DMS79 (cell line): Measurements from ENCODE around the gene FASTKD2.
"Not testable (repeated sequence)": the region's sequence is repeated elsewhere in the genome, so short reads cannot be mapped to it uniquely, and the experiment has no call there.

ENCODE experiments used
- DNase-seq: peaks from one replicate; lab custom pipeline; 2025; lab: John Stamatoyannopoulos, UW

The FASTKD2 gene

GRCh38 chr2:206790311-206790935 is 25.0 kb downstream of the FASTKD2 start:
- DNase-seq, result no peak

GRCh38 chr2:206792645-206793044 is 27.2 kb downstream of the FASTKD2 start:
- DNase-seq, result no peak

- DNase-seq, result no peak
Measured at GRCh38 chr2:206797376-206797775, 32.0 kb downstream of the FASTKD2 start.

- DNase-seq, result no peak
Measured at GRCh38 chr2:206798000-206798399, 32.6 kb downstream of the FASTKD2 start.

- no peak for DNase-seq
Measured at GRCh38 chr2:206799083-206799482, 33.7 kb downstream of the FASTKD2 start.

- DNase-seq, result peak; percentile 68
Measured at GRCh38 chr2:206800506-206801417, 35.4 kb downstream of the FASTKD2 start.

- DNase-seq, result no peak
Measured at GRCh38 chr2:206801418-206802189, 36.2 kb downstream of the FASTKD2 start.

GRCh38 chr2:206802654-206803514 is 37.5 kb downstream of the FASTKD2 start:
- no peak for DNase-seq

GRCh38 chr2:206804326-206804725 is 38.9 kb downstream of the FASTKD2 start:
- DNase-seq, result no peak

GRCh38 chr2:206805887-206806607 is 40.6 kb downstream of the FASTKD2 start:
- DNase-seq, result no peak

GRCh38 chr2:206807624-206808023 is 42.2 kb downstream of the FASTKD2 start:
- DNase-seq, result not testable (repeated sequence)

- DNase-seq, result not testable (repeated sequence)
Measured at GRCh38 chr2:206812471-206812870, 47.1 kb downstream of the FASTKD2 start.

GRCh38 chr2:206814498-206814897 is 49.1 kb downstream of the FASTKD2 start:
- DNase-seq, result no peak

- DNase-seq, result no peak
Measured at GRCh38 chr2:206820807-206821206, 55.4 kb downstream of the FASTKD2 start.

GRCh38 chr2:206823178-206823577 is 57.8 kb downstream of the FASTKD2 start:
- no peak for DNase-seq

- no peak for DNase-seq
Measured at GRCh38 chr2:206824087-206824618, 58.7 kb downstream of the FASTKD2 start.

- no peak for DNase-seq
Measured at GRCh38 chr2:206824993-206825392, 59.6 kb downstream of the FASTKD2 start.

- DNase-seq, result peak; percentile 73
Measured at GRCh38 chr2:206831442-206831995, 66.1 kb downstream of the FASTKD2 start.

- DNase-seq, result no peak
Measured at GRCh38 chr2:206832873-206833272, 67.5 kb downstream of the FASTKD2 start.

- no peak for DNase-seq
Measured at GRCh38 chr2:206833291-206833690, 67.9 kb downstream of the FASTKD2 start.
